HCT116 (cell line): ENCODE data around the gene CLIP2. TPM values are rescaled to one million over a fixed set of nuclear protein-coding genes. Genes with fewer than 3 reads are reported as not detected.

Experiments used
- ATAC-seq: fragments of 200-7000 bp; cut with Tn5 transposase; 2 replicates; pipeline ENCODE4 v1.9.1; 2020; ENCODE audit warnings: mild to moderate bottlenecking, moderate library complexity
- BruUV-seq: library from RNA; stranded (reverse); fragments of 400-500 nt; replicated peaks from 2 replicates; lab custom pipeline; 2021; lab: Mats Ljungman, UMichigan
- CTCF ChIA-PET: fragments of 300-600 bp; sonication (Branson Sonifier 250); formaldehyde crosslinking; loops from one replicate; lab custom pipeline; 2021; ENCODE audit warnings: antibody characterized with exemption; lab: Charles Lee
- POLR2A ChIA-PET: fragments of 300-600, 350-600 bp; sonication (Branson Sonifier 250); formaldehyde crosslinking; loops from one replicate; lab custom pipeline; 2021; ENCODE audit warnings: antibody characterized with exemption; lab: Charles Lee
- RAD21 ChIA-PET, 2 experiments: fragments of 300-600 bp; sonication (Branson Sonifier 250); formaldehyde crosslinking; loops; one replicate each; lab custom pipeline; 2023; ENCODE audit warnings: low total read pairs in 2 of 2; ENCODE audit not compliant: uncharacterized antibody in 2 of 2, unreplicated experiment in 2 of 2, low non-redundant PET in 1 of 2; lab: Charles Lee
- DNase-seq: peaks from one replicate; pipeline ENCODE4 v3.0.0-alpha.2; 2010; ENCODE audit warnings: low read depth, low spot score
- H2AFZ ChIP-seq: fragments of 200-600 bp; shearing (Covaris generic), sonication (generic); 2 replicates; pipeline ENCODE4 v1.6.1; 2017; ENCODE audit warnings: low read depth, mixed run types, mixed read lengths, antibody characterized with exemption, low read length; ENCODE audit not compliant: poor library complexity, severe bottlenecking
- H3K27ac ChIP-seq: 2 replicates; pipeline ENCODE4 v1.5.1; 2012; ENCODE audit warnings: low read depth, low read length
- H3K27me3 ChIP-seq: fragments of 200-600 bp; sonication (generic); 2 replicates; pipeline ENCODE4 v1.6.1; 2016; ENCODE audit warnings: mixed run types, low read length, mixed read lengths; ENCODE audit not compliant: insufficient read depth
- H3K36me3 ChIP-seq, 2 experiments: fragments of 200-500 bp in 1 of 2; fragments of 200-600 bp in 1 of 2; sonication (Bioruptor generic) in 1 of 2; sonication (generic) in 1 of 2; 2 replicates each; pipeline versions ENCODE4 v1.5.1 to v1.6.1; 2014 to 2016; ENCODE audit warnings: low read length in 2 of 2, inconsistent platforms in 1 of 2, mixed read lengths in 1 of 2, mixed run types in 1 of 2; ENCODE audit not compliant: insufficient read depth in 2 of 2, control insufficient read depth in 1 of 2
- H3K4me1 ChIP-seq, 2 experiments: fragments of 200-600 bp in 1 of 2; sonication (generic) in 1 of 2; 2 replicates each; pipeline versions ENCODE4 v1.5.1 to v1.6.1; 2012 to 2017; ENCODE audit warnings: low read length in 2 of 2, inconsistent platforms in 1 of 2, mild to moderate bottlenecking in 1 of 2, mixed read lengths in 1 of 2, mixed run types in 1 of 2, moderate library complexity in 1 of 2; ENCODE audit not compliant: insufficient read depth in 2 of 2, control insufficient read depth in 1 of 2
- H3K4me2 ChIP-seq: fragments of 200-600 bp; sonication (generic); 2 replicates; pipeline ENCODE4 v1.6.1; 2017; ENCODE audit warnings: mixed run types, low read length, mixed read lengths
- H3K4me3 ChIP-seq, 2 experiments: fragments of 200-600 bp in 1 of 2; sonication (generic) in 1 of 2; replicated peaks in 1 of 2; 2 replicates each; pipeline ENCODE4 v1.5.1; 2011 to 2016; ENCODE audit warnings: low read length in 2 of 2, control low read depth in 1 of 2, low read depth in 1 of 2, mild to moderate bottlenecking in 1 of 2, mixed read lengths in 1 of 2, mixed run types in 1 of 2
- H3K79me2 ChIP-seq: fragments of 200-600 bp; sonication (generic); 2 replicates; pipeline ENCODE4 v1.6.1; 2017; ENCODE audit warnings: mild to moderate bottlenecking, mixed run types, low read length, moderate library complexity, mixed read lengths; ENCODE audit not compliant: insufficient read depth
- H3K9ac ChIP-seq: fragments of 200-600 bp; sonication (generic); 2 replicates; pipeline ENCODE4 v1.6.1; 2016; ENCODE audit warnings: low read length, mixed read lengths
- H3K9me2 ChIP-seq: fragments of 200-600 bp; sonication (generic), shearing (Covaris generic); 2 replicates; pipeline ENCODE4 v1.6.1; 2017; ENCODE audit warnings: mixed run types, mild to moderate bottlenecking, moderate library complexity; ENCODE audit not compliant: insufficient read depth
- H3K9me3 ChIP-seq, 2 experiments: fragments of 200-500 bp in 1 of 2; fragments of 200-600 bp in 1 of 2; sonication (Bioruptor generic) in 1 of 2; sonication (generic) in 1 of 2; 2 replicates each; pipeline ENCODE4 v1.6.1; 2014 to 2017; ENCODE audit warnings: low read length in 2 of 2, mixed read lengths in 2 of 2, inconsistent platforms in 1 of 2, low read depth in 1 of 2, mild to moderate bottlenecking in 1 of 2, mixed run types in 1 of 2, moderate library complexity in 1 of 2; ENCODE audit not compliant: control insufficient read depth in 1 of 2, insufficient read depth in 1 of 2
- H4K20me1 ChIP-seq: fragments of 200-600 bp; sonication (generic), shearing (Covaris generic); 2 replicates; pipeline ENCODE4 v1.6.1; 2017; ENCODE audit warnings: mixed run types, mild to moderate bottlenecking, moderate library complexity; ENCODE audit not compliant: insufficient read depth
- CBX3 ChIP-seq: IDR thresholded peaks from 2 replicates; pipeline ENCODE4 v1.6.1; 2012; ENCODE audit warnings: low read depth
- CEBPB ChIP-seq: IDR thresholded peaks from 2 replicates; pipeline ENCODE4 v1.6.1; 2012; ENCODE audit warnings: low read depth
- ELF1 ChIP-seq: IDR thresholded peaks from 2 replicates; pipeline ENCODE4 v1.6.1; 2012; ENCODE audit warnings: low read depth, borderline replicate concordance
- EZH2phosphoT487 ChIP-seq: fragments of 200-600 bp; IDR thresholded peaks from 2 replicates; pipeline ENCODE4 v1.6.1; 2018; ENCODE audit warnings: antibody characterized with exemption, borderline replicate concordance
- JUND ChIP-seq: IDR thresholded peaks from 2 replicates; pipeline ENCODE4 v1.6.1; 2012
- POLR2A ChIP-seq: IDR thresholded peaks from 2 replicates; pipeline ENCODE4 v1.7.0; 2011; ENCODE audit warnings: borderline replicate concordance; ENCODE audit not compliant: insufficient read depth, insufficient read length; ENCODE audit errors: extremely low read depth
- SIN3A ChIP-seq: IDR thresholded peaks from 2 replicates; pipeline ENCODE4 v1.6.1; 2012; ENCODE audit warnings: low read depth
- SP1 ChIP-seq: IDR thresholded peaks from 2 replicates; pipeline ENCODE4 v1.6.1; 2012; ENCODE audit warnings: low read depth
- SRF ChIP-seq: IDR thresholded peaks from 2 replicates; pipeline ENCODE4 v1.6.1; 2012; ENCODE audit warnings: low read depth
- TCF7L2 ChIP-seq: IDR thresholded peaks from 2 replicates; pipeline ENCODE4 v1.7.0; 2011; ENCODE audit warnings: borderline replicate concordance, inconsistent platforms; ENCODE audit not compliant: insufficient read depth, insufficient read length; ENCODE audit errors: extremely low read depth
- YY1 ChIP-seq: IDR thresholded peaks from 2 replicates; pipeline ENCODE4 v1.6.1; 2011; ENCODE audit warnings: low read length, low read depth, moderate library complexity, mild to moderate bottlenecking; ENCODE audit not compliant: insufficient replicate concordance; ENCODE audit errors: extremely low read depth
- ZNF274 ChIP-seq: fragments of 200-500 bp; sonication (Bioruptor generic); IDR thresholded peaks from 2 replicates; pipeline ENCODE4 v1.6.1; 2014; ENCODE audit warnings: mild to moderate bottlenecking, low read depth, low read length, inconsistent platforms
- intact Hi-C: fragments of 100-400 bp; cut with micrococcal nuclease; formaldehyde crosslinking; loops from 2 replicates; pipeline ENCODE4 v1.10.0; 2022
- total RNA-seq: library from RNA; stranded (reverse); gene quantifications from one replicate; pipeline ENCODE4 v1.2.1, GENCODE V29; 2021; ENCODE audit not compliant: unreplicated experiment
- TF ChIP-seq, protein P1 (sequence below), 3 experiments: fragments of 200-600 bp in 1 of 3; sonication (generic) in 1 of 3; IDR thresholded peaks in 2 of 3; conservative IDR thresholded peaks in 1 of 3; 2 replicates each; pipeline ENCODE4 v1.5.1; 2012 to 2017; ENCODE audit warnings: low read depth in 2 of 3, low read length in 2 of 3, antibody characterized with exemption in 1 of 3, borderline replicate concordance in 1 of 3, control low read depth in 1 of 3, mild to moderate bottlenecking in 1 of 3, mixed read lengths in 1 of 3, mixed run types in 1 of 3, moderate library complexity in 1 of 3; ENCODE audit not compliant: insufficient read depth in 1 of 3
- TF ChIP-seq, protein P2 (sequence below): IDR thresholded peaks from 2 replicates; pipeline ENCODE4 v1.6.1; 2012; ENCODE audit warnings: low read depth
- TF ChIP-seq, protein P3 (sequence below): IDR thresholded peaks from 2 replicates; pipeline ENCODE4 v1.6.1; 2012

The CLIP2 gene
- total RNA-seq, 1 experiment from 2014 or later = 40.1 TPM

DNA sequence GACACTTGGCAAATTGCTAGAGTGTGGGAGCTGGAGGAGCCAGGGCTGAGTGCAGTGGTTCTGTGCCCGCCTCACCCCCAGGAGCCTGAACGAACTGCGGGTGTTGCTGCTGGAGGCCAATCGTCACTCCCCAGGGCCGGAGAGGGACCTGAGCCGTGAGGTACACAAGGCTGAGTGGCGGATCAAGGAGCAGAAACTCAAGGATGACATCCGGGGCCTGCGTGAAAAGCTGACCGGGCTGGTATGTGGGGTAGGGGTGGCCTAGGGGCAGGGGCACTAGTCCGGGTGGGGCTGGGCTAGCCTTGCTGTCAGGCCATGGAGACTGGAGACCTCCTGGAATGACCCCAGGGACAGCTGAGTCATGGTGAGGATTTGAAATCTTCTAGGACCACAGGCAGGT, 107.8 kb downstream of the CLIP2 start:
- TF ChIP-seq TCF7L2 = no peak
- no peaks in the 10 kb centered on the region for H3K9me2 ChIP-seq
- RAD21 ChIA-PET = no interaction called here
- H3K27ac ChIP-seq = no peak overlapping the region
- CTCF ChIA-PET = interaction anchor here (0.7 kb wide), 2 partner anchors 121 to 498 kb away, joined by 3 to 4 read pairs; no protein-coding TSS in a partner anchor
- H2AFZ ChIP-seq = no peak overlapping the region
- BruUV-seq = no TSS peak
- ATAC-seq (no peak), DNase-seq (no peak)
- no peak overlapping the region for H3K9ac ChIP-seq
- H3K36me3 ChIP-seq = peaks cover 3 to 5% of the 10 kb centered on the region in 2 experiments; a peak in 3 of 4 replicates
- no peak overlapping the region for H3K4me3 ChIP-seq
- peaks cover 0 to 16% of the 10 kb centered on the region in 2 experiments; a peak in 3 of 4 replicates for H3K4me1 ChIP-seq
- intact Hi-C loops = loop anchor here (10.0 kb wide), 1 partner anchor 122 kb away; no protein-coding TSS in a partner anchor
- no peaks in the 10 kb centered on the region for H4K20me1 ChIP-seq
- H3K27me3 ChIP-seq = no peaks in the 10 kb centered on the region
- no peak overlapping the region for H3K4me2 ChIP-seq
- H3K9me3 ChIP-seq = no peaks in the 10 kb centered on the region
- H3K79me2 ChIP-seq = no peaks in the 10 kb centered on the region
- POLR2A ChIA-PET = no interaction called here

DNA sequence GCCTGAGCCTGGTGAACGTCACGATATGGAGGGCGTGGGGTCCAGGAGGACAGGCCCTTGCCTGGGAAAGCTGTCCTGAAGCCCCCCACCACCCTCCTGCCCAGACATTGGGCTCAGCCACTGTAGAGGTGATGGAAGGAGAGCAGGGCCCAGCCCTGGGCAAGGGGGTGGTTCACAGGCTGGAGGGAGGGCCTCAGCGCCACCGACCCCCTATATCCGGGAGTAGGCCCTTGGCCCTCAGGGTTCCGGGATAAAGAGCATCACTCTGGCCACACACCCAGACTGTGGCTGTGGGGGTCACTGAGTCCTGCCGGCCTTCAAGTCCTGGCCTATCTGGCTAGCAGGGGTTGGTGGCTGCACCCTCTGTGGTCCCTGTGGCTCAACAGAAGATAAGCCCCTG, 109.2 kb downstream of the CLIP2 start:
- no peaks in the 10 kb centered on the region for H4K20me1 ChIP-seq
- ATAC-seq (no peak), DNase-seq (no peak)
- CTCF ChIA-PET = no interaction called here
- TF ChIP-seq JUND (no peak), POLR2A (no peak), CBX3 (no peak), SRF (no peak), EZH2phosphoT487 (no peak), YY1 (no peak), TCF7L2 (no peak), SP1 (no peak), ZNF274 (no peak), ELF1 (no peak), SIN3A (no peak), CEBPB (no peak)
- TF ChIP-seq, protein P1, sequence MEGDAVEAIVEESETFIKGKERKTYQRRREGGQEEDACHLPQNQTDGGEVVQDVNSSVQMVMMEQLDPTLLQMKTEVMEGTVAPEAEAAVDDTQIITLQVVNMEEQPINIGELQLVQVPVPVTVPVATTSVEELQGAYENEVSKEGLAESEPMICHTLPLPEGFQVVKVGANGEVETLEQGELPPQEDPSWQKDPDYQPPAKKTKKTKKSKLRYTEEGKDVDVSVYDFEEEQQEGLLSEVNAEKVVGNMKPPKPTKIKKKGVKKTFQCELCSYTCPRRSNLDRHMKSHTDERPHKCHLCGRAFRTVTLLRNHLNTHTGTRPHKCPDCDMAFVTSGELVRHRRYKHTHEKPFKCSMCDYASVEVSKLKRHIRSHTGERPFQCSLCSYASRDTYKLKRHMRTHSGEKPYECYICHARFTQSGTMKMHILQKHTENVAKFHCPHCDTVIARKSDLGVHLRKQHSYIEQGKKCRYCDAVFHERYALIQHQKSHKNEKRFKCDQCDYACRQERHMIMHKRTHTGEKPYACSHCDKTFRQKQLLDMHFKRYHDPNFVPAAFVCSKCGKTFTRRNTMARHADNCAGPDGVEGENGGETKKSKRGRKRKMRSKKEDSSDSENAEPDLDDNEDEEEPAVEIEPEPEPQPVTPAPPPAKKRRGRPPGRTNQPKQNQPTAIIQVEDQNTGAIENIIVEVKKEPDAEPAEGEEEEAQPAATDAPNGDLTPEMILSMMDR (IDR thresholded peaks at IDR 0.05 in 2 of 3, conservative IDR thresholded peaks at IDR 0.05 in 1 of 3; ENCODE audit: borderline replicate concordance in 1 of 3, insufficient read depth in 1 of 3, low read depth in 2 of 3, low read length in 2 of 3) = no peak
- TF ChIP-seq, protein P2, sequence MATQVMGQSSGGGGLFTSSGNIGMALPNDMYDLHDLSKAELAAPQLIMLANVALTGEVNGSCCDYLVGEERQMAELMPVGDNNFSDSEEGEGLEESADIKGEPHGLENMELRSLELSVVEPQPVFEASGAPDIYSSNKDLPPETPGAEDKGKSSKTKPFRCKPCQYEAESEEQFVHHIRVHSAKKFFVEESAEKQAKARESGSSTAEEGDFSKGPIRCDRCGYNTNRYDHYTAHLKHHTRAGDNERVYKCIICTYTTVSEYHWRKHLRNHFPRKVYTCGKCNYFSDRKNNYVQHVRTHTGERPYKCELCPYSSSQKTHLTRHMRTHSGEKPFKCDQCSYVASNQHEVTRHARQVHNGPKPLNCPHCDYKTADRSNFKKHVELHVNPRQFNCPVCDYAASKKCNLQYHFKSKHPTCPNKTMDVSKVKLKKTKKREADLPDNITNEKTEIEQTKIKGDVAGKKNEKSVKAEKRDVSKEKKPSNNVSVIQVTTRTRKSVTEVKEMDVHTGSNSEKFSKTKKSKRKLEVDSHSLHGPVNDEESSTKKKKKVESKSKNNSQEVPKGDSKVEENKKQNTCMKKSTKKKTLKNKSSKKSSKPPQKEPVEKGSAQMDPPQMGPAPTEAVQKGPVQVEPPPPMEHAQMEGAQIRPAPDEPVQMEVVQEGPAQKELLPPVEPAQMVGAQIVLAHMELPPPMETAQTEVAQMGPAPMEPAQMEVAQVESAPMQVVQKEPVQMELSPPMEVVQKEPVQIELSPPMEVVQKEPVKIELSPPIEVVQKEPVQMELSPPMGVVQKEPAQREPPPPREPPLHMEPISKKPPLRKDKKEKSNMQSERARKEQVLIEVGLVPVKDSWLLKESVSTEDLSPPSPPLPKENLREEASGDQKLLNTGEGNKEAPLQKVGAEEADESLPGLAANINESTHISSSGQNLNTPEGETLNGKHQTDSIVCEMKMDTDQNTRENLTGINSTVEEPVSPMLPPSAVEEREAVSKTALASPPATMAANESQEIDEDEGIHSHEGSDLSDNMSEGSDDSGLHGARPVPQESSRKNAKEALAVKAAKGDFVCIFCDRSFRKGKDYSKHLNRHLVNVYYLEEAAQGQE = no peak
- TF ChIP-seq, protein P3, sequence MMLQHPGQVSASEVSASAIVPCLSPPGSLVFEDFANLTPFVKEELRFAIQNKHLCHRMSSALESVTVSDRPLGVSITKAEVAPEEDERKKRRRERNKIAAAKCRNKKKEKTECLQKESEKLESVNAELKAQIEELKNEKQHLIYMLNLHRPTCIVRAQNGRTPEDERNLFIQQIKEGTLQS = no peak
- H2AFZ ChIP-seq = no peak overlapping the region
- peaks cover 5 to 8% of the 10 kb centered on the region in 2 experiments; a peak in 3 of 4 replicates for H3K36me3 ChIP-seq
- no peak overlapping the region for H3K4me2 ChIP-seq
- RAD21 ChIA-PET = no interaction called here
- no peak overlapping the region for H3K27ac ChIP-seq
- intact Hi-C loops = loop anchor here (10.0 kb wide), 1 partner anchor 124 kb away; no protein-coding TSS in a partner anchor
- H3K4me1 ChIP-seq = peaks cover 0 to 15% of the 10 kb centered on the region in 2 experiments; a peak in 2 of 4 replicates
- no peaks in the 10 kb centered on the region for H3K27me3 ChIP-seq
- H3K79me2 ChIP-seq = no peaks in the 10 kb centered on the region
- BruUV-seq = no TSS peak
- no peak overlapping the region for H3K4me3 ChIP-seq
- no peak overlapping the region for H3K9ac ChIP-seq
- POLR2A ChIA-PET = no interaction called here
- H3K9me3 ChIP-seq = no peaks in the 10 kb centered on the region
- no peaks in the 10 kb centered on the region for H3K9me2 ChIP-seq
